K562 (cell line): ENCODE data around the gene NEDD4L. TPM values are rescaled to one million over a fixed set of nuclear protein-coding genes. Genes with fewer than 3 reads are reported as not detected.

Experiments
- ASH1L ChIP-seq: fragments of 450-650 bp; IDR thresholded peaks from 2 replicates; pipeline ENCODE4 v1.6.1; 2018; ENCODE audit warnings: borderline replicate concordance, mild to moderate bottlenecking, low read depth; ENCODE audit not compliant: partially characterized antibody
- BRD4 ChIP-seq: fragments of 200-600 bp; sonication (generic); IDR thresholded peaks from 2 replicates; pipeline ENCODE4 v1.6.1; 2017; ENCODE audit warnings: inconsistent platforms
- CBFA2T2 ChIP-seq: fragments of 450-650 bp; conservative IDR thresholded peaks from 2 replicates; pipeline ENCODE4 v1.6.1; 2017; ENCODE audit warnings: mild to moderate bottlenecking
- CGGBP1 ChIP-seq: fragments of 250-450 bp; sonication (Bioruptor Pico); IDR thresholded peaks from 2 replicates; pipeline ENCODE4 v1.9.0; 2021; ENCODE audit warnings: mild to moderate bottlenecking
- EP400 ChIP-seq: fragments of 450-650 bp; IDR thresholded peaks from 2 replicates; pipeline ENCODE4 v1.6.1; 2017; ENCODE audit warnings: antibody characterized with exemption, mild to moderate bottlenecking, moderate library complexity
- EWSR1 ChIP-seq: fragments of 450-650 bp; IDR thresholded peaks from 2 replicates; pipeline ENCODE4 v1.6.1; 2018; ENCODE audit warnings: borderline replicate concordance, mild to moderate bottlenecking, low read depth, moderate library complexity; ENCODE audit not compliant: partially characterized antibody
- NCOA4 ChIP-seq: fragments of 450-650 bp; IDR thresholded peaks from 2 replicates; pipeline ENCODE4 v1.6.1; 2018; ENCODE audit warnings: mild to moderate bottlenecking; ENCODE audit not compliant: partially characterized antibody
- RBM39 ChIP-seq: fragments of 200-400 bp; formaldehyde crosslinking; optimal IDR thresholded peaks from 2 replicates; pipeline ENCODE3; 2018; ENCODE audit warnings: low read depth, low read length
- SIRT6 ChIP-seq: IDR thresholded peaks from one replicate; pipeline ENCODE4 v1.6.1; 2012; ENCODE audit warnings: low read depth, mild to moderate bottlenecking, control low read depth, inconsistent platforms, low read length, moderate library complexity
- U2AF2 ChIP-seq: fragments of 200-400 bp; formaldehyde crosslinking; optimal IDR thresholded peaks from 2 replicates; pipeline ENCODE3; 2017; ENCODE audit warnings: low read depth, mild to moderate bottlenecking, low read length
- ZNF12 ChIP-seq: sonication (generic); formaldehyde crosslinking; IDR thresholded peaks from 2 replicates; pipeline ENCODE4 v1.4.0; 2020; ENCODE audit warnings: mild to moderate bottlenecking, missing genetic modification reagents
- ZNF408 ChIP-seq: fragments of 250-450 bp; sonication (Bioruptor Pico); IDR thresholded peaks from 2 replicates; pipeline ENCODE4 v1.4.0; 2020; ENCODE audit warnings: low read depth, mild to moderate bottlenecking, moderate library complexity
- ZNF592 ChIP-seq: fragments of 450-650 bp; IDR thresholded peaks from 2 replicates; pipeline ENCODE4 v1.6.1; 2017; ENCODE audit warnings: antibody characterized with exemption, mild to moderate bottlenecking
- ZNF695 ChIP-seq: fragments of 450-650 bp; formaldehyde crosslinking; IDR thresholded peaks from 2 replicates; pipeline ENCODE4 v1.4.0; 2020; ENCODE audit warnings: mild to moderate bottlenecking, moderate library complexity
- ZNF696 ChIP-seq: fragments of 250-450 bp; sonication (Bioruptor Pico); conservative IDR thresholded peaks from 2 replicates; pipeline ENCODE4 v1.4.0; 2020; ENCODE audit warnings: mild to moderate bottlenecking, moderate library complexity
- ZNF780A ChIP-seq: fragments of 250-450 bp; sonication (Bioruptor Pico); IDR thresholded peaks from 2 replicates; pipeline ENCODE4 v1.5.0; 2021; ENCODE audit warnings: mild to moderate bottlenecking
- polyA plus RNA-seq, 8 experiments: library from polyadenylated mRNA; depleted of rRNA in 4 of 8; stranded (reverse) in 5 of 8; unstranded in 3 of 8; fragments of >200 nt; fragmentation: Nextera tagmentation in 2 of 8; fragmentation: Illumina TruSeq in 1 of 8; extraction: Ambion mirVana in 2 of 8; extraction: Trizol in 1 of 8; gene quantifications; 2 replicates each; pipeline versions ENCODE4 v1.2.1 to v1.2.3, GENCODE V29; 2011 to 2014; ENCODE audit warnings: inconsistent platforms in 1 of 8, missing spikeins in 1 of 8
- total RNA-seq, 7 experiments: library from RNA; depleted of rRNA in 6 of 7; stranded (reverse); fragments of >200 nt in 6 of 7; fragmentation: Illumina TruSeq in 2 of 7; extraction: Trizol in 2 of 7; gene quantifications; 2 replicates each; pipeline versions ENCODE4 v1.2.1 to v1.2.3, GENCODE V29; 2011 to 2021; ENCODE audit warnings: low replicate concordance in 1 of 7
- TF ChIP-seq, protein P1 (sequence below): fragments of 450-650 bp; IDR thresholded peaks from 2 replicates; pipeline ENCODE4 v1.6.1; 2014; ENCODE audit warnings: low read depth, mild to moderate bottlenecking, moderate library complexity, borderline replicate concordance
- TF ChIP-seq, protein P2 (sequence below): sonication (generic); formaldehyde crosslinking; IDR thresholded peaks from 2 replicates; pipeline ENCODE4 v1.8.0; 2022; ENCODE audit warnings: mild to moderate bottlenecking, missing genetic modification reagents

NEDD4L gene
- total and polyA plus RNA-seq, 9 of the 15 experiments (the other 6 are each of a cell fraction or from before 2014, with no cell fraction given): 8.1 to 33.4 (median 19.9) TPM

DNA sequence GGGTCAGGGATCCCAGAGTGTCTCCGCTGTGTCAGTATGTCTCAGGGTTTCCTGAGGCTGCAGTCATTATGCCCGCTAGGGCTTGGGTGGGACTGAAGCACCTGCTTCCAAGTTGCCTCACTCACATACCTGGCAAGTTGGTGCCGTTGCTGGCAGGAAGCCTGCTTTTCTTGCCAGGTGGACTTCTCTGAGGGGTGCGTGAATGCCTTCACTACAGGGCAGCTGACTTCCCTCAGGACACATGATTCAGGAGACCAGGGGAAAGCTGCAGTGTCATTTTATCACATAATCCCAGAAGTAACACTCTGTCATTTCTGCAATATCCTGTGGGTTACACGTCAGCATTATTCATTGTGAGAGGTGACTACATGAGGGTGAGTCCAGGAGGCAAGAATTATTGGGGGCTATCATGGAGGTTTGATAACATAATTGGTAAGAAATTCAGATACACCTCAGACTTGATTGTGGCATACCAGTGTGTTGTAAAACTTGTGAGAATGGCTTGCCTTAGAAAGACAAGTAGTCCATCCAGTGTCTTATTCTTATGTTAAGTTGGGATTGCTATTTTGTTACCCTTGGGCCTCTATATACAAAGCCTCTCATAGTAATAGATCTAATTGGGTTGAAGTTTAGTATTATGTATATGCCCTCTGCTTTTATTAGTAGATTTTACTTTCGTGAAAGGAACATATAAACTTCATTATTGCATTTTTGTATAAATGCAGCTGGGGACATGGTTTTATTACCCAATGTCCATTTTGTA lies 44.1 kb downstream of the NEDD4L start (continued):
- peak; percentile 60 for TF ChIP-seq ZNF592
- TF ChIP-seq ZNF12 (CRISPR knock-in tag): no peak
- TF ChIP-seq CBFA2T2: peak; percentile 59
- no peak for TF ChIP-seq BRD4
- no peak for TF ChIP-seq EWSR1
- TF ChIP-seq CGGBP1 (CRISPR knock-in tag): no peak
- no peak for TF ChIP-seq RBM39
- no peak for TF ChIP-seq ZNF408 (CRISPR knock-in tag)
- TF ChIP-seq, protein P1, sequence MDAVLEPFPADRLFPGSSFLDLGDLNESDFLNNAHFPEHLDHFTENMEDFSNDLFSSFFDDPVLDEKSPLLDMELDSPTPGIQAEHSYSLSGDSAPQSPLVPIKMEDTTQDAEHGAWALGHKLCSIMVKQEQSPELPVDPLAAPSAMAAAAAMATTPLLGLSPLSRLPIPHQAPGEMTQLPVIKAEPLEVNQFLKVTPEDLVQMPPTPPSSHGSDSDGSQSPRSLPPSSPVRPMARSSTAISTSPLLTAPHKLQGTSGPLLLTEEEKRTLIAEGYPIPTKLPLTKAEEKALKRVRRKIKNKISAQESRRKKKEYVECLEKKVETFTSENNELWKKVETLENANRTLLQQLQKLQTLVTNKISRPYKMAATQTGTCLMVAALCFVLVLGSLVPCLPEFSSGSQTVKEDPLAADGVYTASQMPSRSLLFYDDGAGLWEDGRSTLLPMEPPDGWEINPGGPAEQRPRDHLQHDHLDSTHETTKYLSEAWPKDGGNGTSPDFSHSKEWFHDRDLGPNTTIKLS: peak; percentile 53; the same call in 1 of the 2 replicates
- TF ChIP-seq ZNF696 (CRISPR knock-in tag): no peak
- TF ChIP-seq, protein P2, sequence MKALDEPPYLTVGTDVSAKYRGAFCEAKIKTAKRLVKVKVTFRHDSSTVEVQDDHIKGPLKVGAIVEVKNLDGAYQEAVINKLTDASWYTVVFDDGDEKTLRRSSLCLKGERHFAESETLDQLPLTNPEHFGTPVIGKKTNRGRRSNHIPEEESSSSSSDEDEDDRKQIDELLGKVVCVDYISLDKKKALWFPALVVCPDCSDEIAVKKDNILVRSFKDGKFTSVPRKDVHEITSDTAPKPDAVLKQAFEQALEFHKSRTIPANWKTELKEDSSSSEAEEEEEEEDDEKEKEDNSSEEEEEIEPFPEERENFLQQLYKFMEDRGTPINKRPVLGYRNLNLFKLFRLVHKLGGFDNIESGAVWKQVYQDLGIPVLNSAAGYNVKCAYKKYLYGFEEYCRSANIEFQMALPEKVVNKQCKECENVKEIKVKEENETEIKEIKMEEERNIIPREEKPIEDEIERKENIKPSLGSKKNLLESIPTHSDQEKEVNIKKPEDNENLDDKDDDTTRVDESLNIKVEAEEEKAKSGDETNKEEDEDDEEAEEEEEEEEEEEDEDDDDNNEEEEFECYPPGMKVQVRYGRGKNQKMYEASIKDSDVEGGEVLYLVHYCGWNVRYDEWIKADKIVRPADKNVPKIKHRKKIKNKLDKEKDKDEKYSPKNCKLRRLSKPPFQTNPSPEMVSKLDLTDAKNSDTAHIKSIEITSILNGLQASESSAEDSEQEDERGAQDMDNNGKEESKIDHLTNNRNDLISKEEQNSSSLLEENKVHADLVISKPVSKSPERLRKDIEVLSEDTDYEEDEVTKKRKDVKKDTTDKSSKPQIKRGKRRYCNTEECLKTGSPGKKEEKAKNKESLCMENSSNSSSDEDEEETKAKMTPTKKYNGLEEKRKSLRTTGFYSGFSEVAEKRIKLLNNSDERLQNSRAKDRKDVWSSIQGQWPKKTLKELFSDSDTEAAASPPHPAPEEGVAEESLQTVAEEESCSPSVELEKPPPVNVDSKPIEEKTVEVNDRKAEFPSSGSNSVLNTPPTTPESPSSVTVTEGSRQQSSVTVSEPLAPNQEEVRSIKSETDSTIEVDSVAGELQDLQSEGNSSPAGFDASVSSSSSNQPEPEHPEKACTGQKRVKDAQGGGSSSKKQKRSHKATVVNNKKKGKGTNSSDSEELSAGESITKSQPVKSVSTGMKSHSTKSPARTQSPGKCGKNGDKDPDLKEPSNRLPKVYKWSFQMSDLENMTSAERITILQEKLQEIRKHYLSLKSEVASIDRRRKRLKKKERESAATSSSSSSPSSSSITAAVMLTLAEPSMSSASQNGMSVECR (CRISPR knock-in tag): no peak
- no peak for TF ChIP-seq U2AF2
- peak; percentile 43; the same call in 1 of the 2 replicates for TF ChIP-seq EP400
- TF ChIP-seq ZNF695 (CRISPR knock-in tag): no peak
- TF ChIP-seq ASH1L: no peak
- no peak for TF ChIP-seq ZNF780A
- no peak for TF ChIP-seq SIRT6
- no peak for TF ChIP-seq NCOA4
